GM15510 (cell line): Measurements from ENCODE around the gene SOX13.

ENCODE experiments used
- POLR2A ChIP-seq: IDR thresholded peaks from 3 replicates; pipeline ENCODE4 v1.6.1; 2011; ENCODE audit warnings: borderline replicate concordance; ENCODE audit not compliant: insufficient read length; ENCODE audit errors: extremely low read depth

The SOX13 gene

DNA sequence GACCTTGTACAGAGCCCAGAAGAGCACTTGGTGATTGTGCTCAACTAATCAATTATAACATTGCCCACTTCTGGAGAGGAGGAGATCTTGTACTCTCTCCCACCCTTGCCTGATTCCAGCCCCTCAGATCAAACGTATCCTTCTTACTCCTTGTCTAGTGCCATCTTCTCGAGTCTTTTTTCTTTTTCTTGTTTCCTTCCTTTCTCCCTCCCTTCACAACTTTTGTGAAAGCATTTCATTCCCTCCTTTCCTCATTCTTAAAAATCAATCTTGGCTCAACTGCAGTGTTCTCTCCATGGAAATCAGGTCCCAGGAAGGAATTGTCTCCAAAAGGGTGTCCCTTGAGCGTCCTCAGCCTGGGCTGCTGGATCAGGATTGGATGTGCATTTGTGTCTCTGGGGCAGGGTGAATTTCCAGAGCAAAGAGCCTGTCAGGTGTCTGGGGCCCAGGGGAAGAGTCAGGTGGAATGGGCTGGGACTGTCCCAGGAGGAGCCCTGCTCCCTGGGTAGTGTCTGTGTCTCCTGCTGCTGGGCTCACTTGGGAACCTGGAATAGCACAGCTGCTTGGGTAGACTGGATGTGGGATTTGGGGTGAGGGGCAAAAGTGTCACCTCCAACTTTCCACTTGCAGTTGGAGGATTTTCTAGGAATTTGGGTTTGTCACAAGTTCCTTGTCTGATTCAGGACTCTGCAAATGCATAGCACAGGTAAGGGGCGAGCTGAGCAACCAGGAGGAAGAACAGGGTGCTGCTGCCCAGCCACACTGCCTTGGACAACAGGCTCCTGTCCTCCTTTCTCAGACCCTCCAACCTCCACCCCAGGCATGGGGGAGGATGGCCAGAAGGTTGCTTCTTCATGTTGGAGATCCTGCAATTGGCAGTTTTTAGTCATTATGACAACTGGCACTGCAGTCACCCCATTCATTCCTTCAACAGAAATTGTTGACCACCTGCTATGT lies 3.3 kb downstream of the SOX13 start:
- TF ChIP-seq POLR2A: no peak

DNA sequence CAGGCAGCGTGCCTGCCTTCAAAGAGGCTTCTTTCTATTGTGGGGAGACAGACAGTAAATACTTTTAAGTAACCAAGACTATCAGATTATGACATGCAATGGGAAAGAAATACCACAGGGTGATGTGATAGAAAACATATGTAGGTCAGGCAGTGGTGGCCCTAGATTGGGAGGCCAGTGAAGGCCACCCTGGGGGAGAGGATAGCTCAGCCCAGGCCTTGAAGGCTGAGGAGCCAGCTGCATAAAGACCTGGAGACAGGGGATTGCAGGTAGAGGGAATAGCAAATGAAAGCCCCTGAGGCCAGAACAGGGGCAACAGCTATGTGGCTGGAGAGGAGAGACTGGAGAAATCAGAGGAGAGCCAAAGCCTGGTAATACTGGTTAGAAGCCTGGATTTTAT lies 4.0 kb downstream of the SOX13 start:
- TF ChIP-seq POLR2A: no peak

DNA sequence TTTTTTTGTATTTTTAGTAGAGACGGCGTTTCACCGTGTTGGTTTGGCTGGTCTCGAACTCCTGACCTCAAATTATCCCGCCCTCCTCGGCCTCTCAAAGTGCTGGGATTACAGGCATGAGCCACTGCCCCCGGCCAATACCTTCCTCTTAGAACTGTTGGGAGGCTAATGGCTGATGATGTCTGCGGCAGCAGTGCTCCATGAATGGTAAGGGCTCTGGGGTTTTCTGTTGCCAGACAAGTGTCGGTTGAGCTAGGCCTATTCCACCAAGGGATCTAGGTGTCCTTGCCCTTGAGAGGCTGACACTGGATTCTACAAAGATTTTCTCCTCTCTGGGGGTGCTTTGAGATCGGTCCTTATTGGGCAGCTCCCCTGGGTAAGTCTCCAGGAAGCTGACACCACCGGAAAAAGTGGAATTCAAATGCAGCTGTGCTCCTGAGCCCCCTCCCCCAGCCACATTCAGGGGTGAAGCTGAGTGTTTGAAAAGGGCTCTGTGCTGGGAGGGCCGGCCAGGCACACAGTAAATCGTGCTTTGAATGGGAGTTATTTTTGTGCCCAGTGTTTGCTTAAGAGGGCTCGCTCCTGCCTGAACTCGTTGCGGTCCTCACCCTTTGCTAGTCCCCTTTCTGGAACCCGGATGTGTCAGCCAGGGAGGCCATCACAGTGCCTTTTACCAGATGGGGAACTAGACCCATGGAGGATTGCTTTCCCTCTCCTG lies 5.2 kb downstream of the SOX13 start:
- no peak for TF ChIP-seq POLR2A

DNA sequence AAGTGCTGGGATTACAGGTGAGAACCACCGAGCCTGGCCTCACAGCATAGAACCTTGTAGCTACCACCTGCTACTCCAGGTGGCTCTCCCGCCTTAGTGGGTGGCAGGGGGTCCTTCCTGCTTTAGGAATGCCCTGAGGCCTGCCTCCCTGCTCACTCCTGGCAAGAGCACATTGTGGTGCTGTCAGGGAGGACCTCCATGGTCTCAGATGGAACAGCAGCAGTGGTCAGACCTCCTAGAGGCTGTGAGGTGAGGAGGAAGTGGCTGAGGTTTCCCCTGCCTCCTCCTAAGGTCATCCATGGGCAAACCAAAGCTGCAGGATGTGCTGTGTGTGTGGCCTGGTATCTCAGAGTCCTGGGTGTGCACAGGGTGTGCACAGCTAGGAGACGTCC lies 6.7 kb downstream of the SOX13 start:
- TF ChIP-seq POLR2A: no peak

DNA sequence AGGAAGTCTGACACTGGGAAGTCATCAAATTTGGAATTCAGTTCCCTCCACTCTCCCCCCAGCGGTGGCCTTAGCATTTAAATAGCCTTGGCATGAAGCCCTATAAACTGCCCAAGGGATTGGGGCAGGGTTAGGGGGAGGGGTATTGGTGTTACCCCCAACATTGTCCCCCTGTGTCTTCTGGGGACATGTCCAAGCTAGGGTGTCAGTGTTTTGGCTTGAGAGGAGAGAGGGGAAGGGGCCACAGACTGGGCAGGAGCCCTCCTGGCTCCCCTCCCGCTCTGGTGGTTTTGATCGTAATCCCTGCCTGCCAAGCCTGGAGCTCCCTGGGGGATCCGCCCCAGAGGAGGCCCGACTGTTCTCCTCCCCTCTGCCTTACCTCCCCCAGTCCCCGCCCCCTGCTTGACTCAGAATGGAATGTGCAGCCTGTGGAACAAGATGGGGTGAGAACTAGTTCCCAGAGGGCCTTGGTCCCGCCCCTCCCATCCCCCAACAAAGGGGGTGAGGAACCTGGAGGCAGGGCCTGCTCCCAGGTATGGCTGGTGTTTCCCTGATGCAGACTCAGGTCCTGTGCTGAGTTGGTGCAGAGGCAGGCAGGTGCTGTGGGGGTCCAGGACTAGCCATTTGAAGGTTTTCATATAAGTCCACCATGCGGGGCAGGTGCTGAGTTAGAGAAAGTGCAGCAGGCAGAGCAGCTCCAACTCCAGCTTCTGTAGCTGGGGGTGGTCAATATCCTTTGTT lies 7.4 kb downstream of the SOX13 start:
- TF ChIP-seq POLR2A: no peak

DNA sequence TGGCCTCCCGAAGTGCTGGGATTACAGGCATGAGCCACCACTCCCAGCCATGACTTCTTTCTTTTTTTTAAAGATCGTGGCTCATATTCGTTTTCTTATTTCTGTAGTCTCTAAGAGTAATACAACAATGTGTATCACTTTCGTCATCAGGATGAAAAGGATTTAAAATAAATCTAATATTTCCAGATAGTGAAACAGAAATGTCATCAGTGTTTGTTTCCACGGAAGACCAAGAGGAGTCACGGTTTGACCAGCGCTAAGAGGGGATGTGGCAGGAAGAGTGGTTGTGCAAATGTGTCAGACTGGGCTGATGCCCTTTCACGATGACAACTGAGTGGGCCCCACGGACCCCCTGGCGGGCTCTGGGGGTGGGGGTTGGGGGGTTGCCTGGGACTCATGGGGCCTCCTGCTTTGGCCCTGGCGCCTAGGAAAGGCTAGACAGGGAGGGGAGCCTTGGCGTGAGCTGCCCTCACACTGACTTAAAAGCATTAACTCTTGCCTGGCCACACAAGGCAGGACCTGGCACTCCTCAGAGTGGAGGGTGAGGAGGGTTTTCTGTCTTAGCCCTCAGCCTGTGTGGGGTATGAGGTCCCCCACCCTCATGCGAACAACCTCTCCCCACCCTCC lies 8.4 kb downstream of the SOX13 start:
- no peak for TF ChIP-seq POLR2A

DNA sequence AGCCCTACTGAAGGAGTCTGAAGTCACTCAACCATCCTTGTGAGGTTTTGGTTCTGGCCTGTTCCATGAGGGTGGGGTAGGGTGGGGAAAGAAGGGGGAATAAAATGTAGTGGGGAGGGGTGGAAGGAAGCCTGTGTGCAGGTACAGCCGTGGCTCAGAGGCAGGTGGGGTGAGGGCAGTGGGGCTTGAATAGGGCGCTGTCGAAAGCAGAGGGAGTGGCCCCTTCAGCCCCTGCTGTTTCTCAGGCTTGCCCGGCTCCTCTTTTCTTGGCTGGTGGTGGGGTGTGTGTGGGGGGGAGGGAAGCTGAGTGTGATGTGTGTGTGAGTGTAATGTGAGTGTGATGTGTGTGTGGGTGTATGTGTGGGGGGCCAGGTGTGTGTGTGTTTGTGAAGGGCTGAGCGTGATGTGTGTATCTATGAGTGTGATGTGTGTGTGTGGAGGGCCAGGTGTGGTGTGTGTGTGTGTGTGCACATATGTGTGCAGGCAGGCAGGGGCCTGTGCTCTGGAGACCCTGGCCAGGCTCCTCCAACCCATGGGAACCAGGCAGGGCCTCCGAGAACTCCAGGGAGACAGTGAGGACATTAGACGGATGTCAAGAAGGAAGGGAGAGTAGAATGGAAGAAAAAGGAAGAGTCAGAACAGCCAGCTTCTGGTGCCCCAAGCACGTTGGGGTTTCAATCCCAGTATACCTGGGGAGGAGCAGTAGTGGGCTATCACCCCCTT lies 9.0 kb downstream of the SOX13 start:
- no peak for TF ChIP-seq POLR2A

DNA sequence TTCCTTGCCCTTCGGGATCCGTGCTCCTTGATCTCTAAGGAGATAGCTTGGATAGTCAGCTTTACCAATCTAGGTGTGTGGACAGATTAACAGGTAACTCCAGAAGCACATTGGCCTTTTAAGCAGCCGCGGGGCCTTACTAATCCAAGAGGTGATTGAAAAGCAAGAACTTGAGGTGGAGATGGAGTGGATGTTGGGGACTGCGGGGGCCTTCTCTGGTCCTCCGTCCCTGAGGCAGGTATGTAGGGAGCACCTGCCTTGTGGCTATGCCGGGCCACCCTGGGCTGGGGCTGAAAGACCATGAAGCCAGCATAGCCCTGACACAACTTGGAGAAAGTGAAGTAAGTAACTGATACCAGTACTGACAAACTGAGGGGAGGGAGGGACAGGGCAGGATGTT lies 10.6 kb downstream of the SOX13 start:
- TF ChIP-seq POLR2A: no peak

DNA sequence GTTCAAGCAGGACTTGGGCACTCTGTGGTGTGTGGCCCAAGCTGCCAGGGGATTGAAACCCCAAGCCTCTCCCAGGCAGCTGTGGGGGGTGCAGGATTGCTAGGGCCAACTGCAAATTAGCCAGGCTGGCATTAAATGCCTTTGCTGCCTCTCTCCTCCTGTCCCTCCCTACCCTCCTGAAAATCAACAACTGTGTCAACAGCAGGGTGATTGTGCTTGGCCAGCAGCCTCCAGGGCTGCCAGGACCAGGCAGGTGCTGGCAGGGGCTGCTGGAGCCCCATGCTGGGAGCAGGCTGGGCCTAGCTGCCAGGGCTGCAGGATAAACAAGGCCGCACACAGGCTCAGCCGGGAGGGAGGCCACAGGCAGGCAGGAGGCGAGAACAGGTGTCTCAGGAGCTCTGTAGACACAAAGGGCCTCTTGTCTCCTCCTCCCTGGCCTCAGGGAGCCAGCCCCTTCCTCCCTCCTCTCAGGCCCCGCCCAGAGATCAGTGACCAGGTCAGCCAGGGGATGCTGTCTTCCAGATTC lies 11.4 kb downstream of the SOX13 start:
- no peak for TF ChIP-seq POLR2A

DNA sequence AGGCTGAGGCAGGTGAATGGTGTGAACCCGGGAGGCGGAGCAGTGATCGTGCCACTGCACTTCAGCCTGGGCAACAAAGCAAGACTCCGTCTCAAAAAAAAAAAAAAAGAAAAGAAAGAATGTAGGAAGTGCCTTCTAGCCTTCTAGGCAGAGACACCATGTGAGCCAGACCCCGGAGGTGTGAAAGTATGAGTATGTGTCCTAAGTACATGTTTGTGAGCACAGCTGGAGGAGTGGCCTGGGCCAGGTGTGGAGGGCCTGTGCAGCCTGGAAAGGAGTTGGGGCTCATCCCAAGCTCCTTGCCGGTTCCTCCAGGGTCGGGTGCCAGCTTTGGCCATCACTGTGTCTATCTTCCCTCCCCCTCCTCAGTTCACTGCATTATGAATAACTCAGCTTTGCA lies 13.0 kb downstream of the SOX13 start:
- no peak for TF ChIP-seq POLR2A

DNA sequence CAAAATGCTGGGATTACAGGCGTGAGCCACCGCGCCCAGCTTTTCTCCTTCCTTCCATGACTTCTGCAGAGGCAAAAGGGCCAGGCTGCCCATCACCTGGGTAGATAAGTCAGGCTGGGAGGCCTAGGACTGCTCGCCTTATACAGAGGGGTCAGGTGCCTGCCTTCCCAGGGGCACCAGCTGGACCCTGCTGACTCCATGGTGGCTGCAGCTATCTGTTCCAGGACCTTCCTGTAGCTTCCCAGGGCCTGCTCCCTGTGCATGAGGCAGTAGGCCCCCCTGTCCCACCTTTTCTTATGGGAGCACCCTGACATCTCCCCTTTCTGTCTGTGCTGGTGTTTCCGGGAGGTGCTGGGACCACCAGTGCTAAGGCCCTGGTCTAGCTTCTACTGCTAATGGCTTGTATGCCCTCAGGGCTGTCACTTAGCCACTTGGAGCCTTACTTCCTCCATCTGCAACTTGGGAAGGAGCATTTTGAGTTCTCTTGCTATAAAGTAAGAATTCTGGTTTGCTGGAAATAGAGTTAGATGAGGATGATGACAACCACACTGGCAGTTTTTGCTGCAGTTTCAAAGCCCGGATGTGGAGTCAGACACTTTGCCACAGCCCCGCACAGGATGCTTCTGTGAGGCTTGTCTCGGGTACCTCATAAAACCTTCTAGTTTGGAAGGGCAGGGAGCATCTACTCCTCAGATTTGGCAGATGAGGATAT lies 14.4 kb downstream of the SOX13 start:
- no peak for TF ChIP-seq POLR2A

DNA sequence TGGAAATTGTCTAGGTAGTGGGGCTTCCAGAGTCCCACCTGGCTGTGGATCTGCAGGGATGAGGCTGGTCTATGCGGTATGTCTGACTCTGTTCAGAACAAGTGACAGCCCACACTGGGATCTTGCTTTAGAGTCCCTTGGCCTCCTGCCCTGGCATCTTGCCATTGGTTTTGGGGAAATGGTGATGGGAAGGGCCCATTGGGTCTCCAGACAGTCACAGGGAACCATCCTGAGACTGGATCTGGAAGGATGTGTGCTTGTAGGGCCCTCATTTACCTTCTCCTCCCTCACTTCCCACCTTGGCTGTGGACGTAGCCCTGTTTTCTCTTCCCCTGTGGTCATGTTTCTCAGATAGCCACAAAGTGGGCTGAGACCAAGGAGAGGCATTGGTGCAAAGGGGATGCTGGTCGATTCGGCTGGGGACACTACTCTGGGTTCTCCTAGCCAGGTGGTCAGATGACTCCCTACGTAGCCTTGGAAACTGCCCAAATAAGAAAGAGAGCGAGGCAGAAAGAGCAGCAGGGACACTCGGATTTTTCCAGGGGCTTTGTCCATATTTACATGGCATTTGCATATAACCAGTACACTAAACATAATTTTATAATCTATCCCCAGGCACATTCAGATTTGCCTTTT lies 15.1 kb downstream of the SOX13 start:
- no peak for TF ChIP-seq POLR2A

DNA sequence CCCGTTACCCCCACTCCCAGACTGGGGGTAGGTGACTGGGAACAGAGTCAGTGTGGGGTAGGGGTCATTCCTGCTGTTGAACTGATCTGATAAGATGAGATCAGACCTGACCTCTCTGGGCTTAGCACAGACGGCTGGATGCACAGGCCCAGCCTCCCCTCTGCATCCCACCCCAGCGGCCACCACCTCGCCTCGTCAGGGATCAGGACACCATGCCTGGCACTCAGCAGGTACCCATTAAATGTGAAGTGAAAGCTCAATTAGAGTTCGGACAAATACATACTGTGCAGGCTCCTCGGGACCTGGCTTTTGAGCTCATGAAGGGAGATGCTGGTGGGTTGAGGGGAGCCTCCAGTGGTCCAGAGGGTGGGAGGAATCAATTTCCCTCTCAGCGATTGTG lies 15.7 kb downstream of the SOX13 start:
- TF ChIP-seq POLR2A: no peak
